K562 (cell line): ENCODE data around the gene KCNN4. TPM values are rescaled to one million over a fixed set of nuclear protein-coding genes. Genes with fewer than 3 reads are reported as not detected.

ENCODE experiments used
- CAMTA2 ChIP-seq: fragments of 250-450 bp; sonication (Bioruptor Pico); conservative IDR thresholded peaks from 2 replicates; pipeline ENCODE4 v1.5.1; 2022
- ELF2 ChIP-seq: fragments of 250-450 bp; sonication (Bioruptor Pico); IDR thresholded peaks from 2 replicates; pipeline ENCODE4 v1.5.0; 2021; ENCODE audit warnings: mild to moderate bottlenecking
- MAZ ChIP-seq, 2 experiments: fragments of 450-650 bp in 1 of 2; sonication (generic) in 1 of 2; formaldehyde crosslinking; IDR thresholded peaks in 1 of 2; conservative IDR thresholded peaks in 1 of 2; 2 replicates each; pipeline versions ENCODE4 v1.4.0 to v1.5.0; 2020; ENCODE audit warnings: mild to moderate bottlenecking in 1 of 2, missing genetic modification reagents in 1 of 2
- MTA1 ChIP-seq: fragments of 450-650 bp; IDR thresholded peaks from 2 replicates; pipeline ENCODE4 v1.6.1; 2017; ENCODE audit warnings: borderline replicate concordance
- MTA3 ChIP-seq: fragments of 450-650 bp; formaldehyde crosslinking; IDR thresholded peaks from 2 replicates; pipeline ENCODE4 v1.6.1; 2017; ENCODE audit warnings: mild to moderate bottlenecking, borderline replicate concordance
- NFE2 ChIP-seq: IDR thresholded peaks from 2 replicates; pipeline ENCODE4 v1.6.1; 2014; ENCODE audit warnings: antibody characterized with exemption, low read depth
- PTTG1 ChIP-seq: fragments of 450-650 bp; IDR thresholded peaks from 2 replicates; pipeline ENCODE4 v1.6.1; 2016; ENCODE audit warnings: low read depth, mild to moderate bottlenecking, missing genetic modification characterization, missing compliant biosample characterization
- RCOR1 ChIP-seq, 2 experiments: IDR thresholded peaks; 2 replicates each; pipeline ENCODE4 v1.6.1; 2012; ENCODE audit warnings: low read depth in 2 of 2, low read length in 2 of 2, borderline replicate concordance in 1 of 2, improper control_type of control experiment in 1 of 2
- SOX6 ChIP-seq: fragments of 450-650 bp; IDR thresholded peaks from 2 replicates; pipeline ENCODE4 v1.6.1; 2014; ENCODE audit warnings: mild to moderate bottlenecking
- TAF1 ChIP-seq: IDR thresholded peaks from 2 replicates; pipeline ENCODE4 v1.6.1; 2011; ENCODE audit warnings: mild to moderate bottlenecking, low read length, moderate library complexity; ENCODE audit not compliant: insufficient read depth, control insufficient read depth, severe bottlenecking; ENCODE audit errors: extremely low read depth
- XRCC4 ChIP-seq: IDR thresholded peaks from one replicate; pipeline ENCODE4 v1.6.1; 2011; ENCODE audit not compliant: insufficient read depth, insufficient read length; ENCODE audit errors: extremely low read depth
- polyA plus RNA-seq, 8 experiments: library from polyadenylated mRNA; depleted of rRNA in 4 of 8; stranded (reverse) in 5 of 8; unstranded in 3 of 8; fragments of >200 nt; fragmentation: Nextera tagmentation in 2 of 8; fragmentation: Illumina TruSeq in 1 of 8; extraction: Ambion mirVana in 2 of 8; extraction: Trizol in 1 of 8; gene quantifications; 2 replicates each; pipeline versions ENCODE4 v1.2.1 to v1.2.3, GENCODE V29; 2011 to 2014; ENCODE audit warnings: inconsistent platforms in 1 of 8, missing spikeins in 1 of 8
- total RNA-seq, 7 experiments: library from RNA; depleted of rRNA in 6 of 7; stranded (reverse); fragments of >200 nt in 6 of 7; fragmentation: Illumina TruSeq in 2 of 7; extraction: Trizol in 2 of 7; gene quantifications; 2 replicates each; pipeline versions ENCODE4 v1.2.1 to v1.2.3, GENCODE V29; 2011 to 2021; ENCODE audit warnings: low replicate concordance in 1 of 7
- TF ChIP-seq, protein P1 (sequence below), 2 experiments: fragments of 450-650 bp; IDR thresholded peaks; 2 replicates each; pipeline ENCODE4 v1.6.1; 2016
- TF ChIP-seq, protein P2 (sequence below), 2 experiments: fragments of 450-650 bp; formaldehyde crosslinking in 1 of 2; IDR thresholded peaks; 2 replicates each; pipeline versions ENCODE4 v1.4.0 to v1.6.1; 2014 to 2020; ENCODE audit warnings: mild to moderate bottlenecking in 2 of 2, borderline replicate concordance in 1 of 2, low read depth in 1 of 2
- TF ChIP-seq, protein P3 (sequence below): fragments of 250-450 bp; sonication (Bioruptor Pico); IDR thresholded peaks from 2 replicates; pipeline ENCODE4 v1.5.0; 2020; ENCODE audit warnings: mild to moderate bottlenecking, borderline replicate concordance

Gene KCNN4
- total and polyA plus RNA-seq, 9 of the 15 experiments (the other 6 are each of a cell fraction or from before 2014, with no cell fraction given) = 0.53 to 37.7 (median 25.9) TPM

DNA sequence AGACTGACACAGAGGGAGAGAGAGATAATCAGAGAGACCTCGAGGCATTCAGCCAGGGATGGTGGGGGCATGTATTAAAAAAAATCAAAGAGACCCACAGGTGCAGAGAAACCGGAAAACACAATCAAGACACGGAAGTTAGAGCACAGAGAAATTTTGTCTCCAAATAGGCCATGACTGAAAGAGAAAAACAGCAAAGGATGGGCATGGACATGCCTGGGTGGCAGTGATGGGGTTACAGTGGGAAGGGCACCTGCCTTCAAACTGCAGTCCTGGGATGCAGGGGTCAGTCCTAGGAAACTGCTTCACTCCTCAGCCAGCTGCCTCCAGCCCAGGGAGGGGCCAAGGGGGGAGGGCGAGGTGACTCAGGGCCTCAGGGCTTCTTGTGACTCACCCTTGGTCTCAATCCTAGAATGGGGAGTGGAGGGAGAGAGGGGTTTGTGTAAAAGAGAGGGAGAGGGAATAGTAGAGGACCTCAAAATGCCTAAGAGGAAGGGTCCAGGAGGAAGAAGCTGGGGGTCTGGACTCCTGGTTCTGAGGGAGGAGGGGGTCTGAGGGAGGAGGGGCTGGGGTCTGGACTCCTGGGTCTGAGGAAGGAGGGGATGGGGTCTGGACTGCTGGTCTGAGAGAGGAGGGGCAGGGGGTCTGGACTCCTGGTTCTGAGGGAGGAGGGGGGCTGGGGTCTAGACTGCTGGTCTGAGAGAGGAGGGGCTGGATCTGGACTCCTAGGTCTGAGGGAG is 3.6 kb upstream of the KCNN4 start (continued):
- TF ChIP-seq RCOR1 (IDR thresholded peaks at IDR 0.05; ENCODE audit: borderline replicate concordance in 1 of 2, low read depth in 2 of 2, low read length in 2 of 2) (peak in 1 of 2 experiments; percentile 80; a peak in 2 of 4 replicates), SOX6 (0 out of 2 replicates have a peak, but pooled peaks have one; percentile 31), MAZ (CRISPR knock-in tag; conservative IDR thresholded peaks at IDR 0.05 in 1 of 2, IDR thresholded peaks at IDR 0.05 in 1 of 2) (peak; percentile 99), NFE2 (peak; percentile 87), TAF1 (peak; percentile 30), CAMTA2 (CRISPR knock-in tag) (no peak), MTA1 (peak; percentile 45; the same call in 1 of the 2 replicates), MTA3 (peak; percentile 26; the same call in 1 of the 2 replicates), XRCC4 (no peak), PTTG1 (tag) (no peak), ELF2 (CRISPR knock-in tag) (no peak)
- TF ChIP-seq, protein P1, sequence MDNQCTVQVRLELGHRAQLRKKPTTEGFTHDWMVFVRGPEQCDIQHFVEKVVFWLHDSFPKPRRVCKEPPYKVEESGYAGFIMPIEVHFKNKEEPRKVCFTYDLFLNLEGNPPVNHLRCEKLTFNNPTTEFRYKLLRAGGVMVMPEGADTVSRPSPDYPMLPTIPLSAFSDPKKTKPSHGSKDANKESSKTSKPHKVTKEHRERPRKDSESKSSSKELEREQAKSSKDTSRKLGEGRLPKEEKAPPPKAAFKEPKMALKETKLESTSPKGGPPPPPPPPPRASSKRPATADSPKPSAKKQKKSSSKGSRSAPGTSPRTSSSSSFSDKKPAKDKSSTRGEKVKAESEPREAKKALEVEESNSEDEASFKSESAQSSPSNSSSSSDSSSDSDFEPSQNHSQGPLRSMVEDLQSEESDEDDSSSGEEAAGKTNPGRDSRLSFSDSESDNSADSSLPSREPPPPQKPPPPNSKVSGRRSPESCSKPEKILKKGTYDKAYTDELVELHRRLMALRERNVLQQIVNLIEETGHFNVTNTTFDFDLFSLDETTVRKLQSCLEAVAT (IDR thresholded peaks at IDR 0.05) = no peak
- TF ChIP-seq, protein P2, sequence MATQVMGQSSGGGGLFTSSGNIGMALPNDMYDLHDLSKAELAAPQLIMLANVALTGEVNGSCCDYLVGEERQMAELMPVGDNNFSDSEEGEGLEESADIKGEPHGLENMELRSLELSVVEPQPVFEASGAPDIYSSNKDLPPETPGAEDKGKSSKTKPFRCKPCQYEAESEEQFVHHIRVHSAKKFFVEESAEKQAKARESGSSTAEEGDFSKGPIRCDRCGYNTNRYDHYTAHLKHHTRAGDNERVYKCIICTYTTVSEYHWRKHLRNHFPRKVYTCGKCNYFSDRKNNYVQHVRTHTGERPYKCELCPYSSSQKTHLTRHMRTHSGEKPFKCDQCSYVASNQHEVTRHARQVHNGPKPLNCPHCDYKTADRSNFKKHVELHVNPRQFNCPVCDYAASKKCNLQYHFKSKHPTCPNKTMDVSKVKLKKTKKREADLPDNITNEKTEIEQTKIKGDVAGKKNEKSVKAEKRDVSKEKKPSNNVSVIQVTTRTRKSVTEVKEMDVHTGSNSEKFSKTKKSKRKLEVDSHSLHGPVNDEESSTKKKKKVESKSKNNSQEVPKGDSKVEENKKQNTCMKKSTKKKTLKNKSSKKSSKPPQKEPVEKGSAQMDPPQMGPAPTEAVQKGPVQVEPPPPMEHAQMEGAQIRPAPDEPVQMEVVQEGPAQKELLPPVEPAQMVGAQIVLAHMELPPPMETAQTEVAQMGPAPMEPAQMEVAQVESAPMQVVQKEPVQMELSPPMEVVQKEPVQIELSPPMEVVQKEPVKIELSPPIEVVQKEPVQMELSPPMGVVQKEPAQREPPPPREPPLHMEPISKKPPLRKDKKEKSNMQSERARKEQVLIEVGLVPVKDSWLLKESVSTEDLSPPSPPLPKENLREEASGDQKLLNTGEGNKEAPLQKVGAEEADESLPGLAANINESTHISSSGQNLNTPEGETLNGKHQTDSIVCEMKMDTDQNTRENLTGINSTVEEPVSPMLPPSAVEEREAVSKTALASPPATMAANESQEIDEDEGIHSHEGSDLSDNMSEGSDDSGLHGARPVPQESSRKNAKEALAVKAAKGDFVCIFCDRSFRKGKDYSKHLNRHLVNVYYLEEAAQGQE (IDR thresholded peaks at IDR 0.05; ENCODE audit: borderline replicate concordance) = peak; percentile 54; the same call in 1 of the 2 replicates
- TF ChIP-seq, protein P2 (CRISPR knock-in tag; IDR thresholded peaks at IDR 0.05; ENCODE audit: low read depth) = no peak
- TF ChIP-seq, protein P3, sequence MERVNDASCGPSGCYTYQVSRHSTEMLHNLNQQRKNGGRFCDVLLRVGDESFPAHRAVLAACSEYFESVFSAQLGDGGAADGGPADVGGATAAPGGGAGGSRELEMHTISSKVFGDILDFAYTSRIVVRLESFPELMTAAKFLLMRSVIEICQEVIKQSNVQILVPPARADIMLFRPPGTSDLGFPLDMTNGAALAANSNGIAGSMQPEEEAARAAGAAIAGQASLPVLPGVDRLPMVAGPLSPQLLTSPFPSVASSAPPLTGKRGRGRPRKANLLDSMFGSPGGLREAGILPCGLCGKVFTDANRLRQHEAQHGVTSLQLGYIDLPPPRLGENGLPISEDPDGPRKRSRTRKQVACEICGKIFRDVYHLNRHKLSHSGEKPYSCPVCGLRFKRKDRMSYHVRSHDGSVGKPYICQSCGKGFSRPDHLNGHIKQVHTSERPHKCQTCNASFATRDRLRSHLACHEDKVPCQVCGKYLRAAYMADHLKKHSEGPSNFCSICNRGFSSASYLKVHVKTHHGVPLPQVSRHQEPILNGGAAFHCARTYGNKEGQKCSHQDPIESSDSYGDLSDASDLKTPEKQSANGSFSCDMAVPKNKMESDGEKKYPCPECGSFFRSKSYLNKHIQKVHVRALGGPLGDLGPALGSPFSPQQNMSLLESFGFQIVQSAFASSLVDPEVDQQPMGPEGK (CRISPR knock-in tag) = no peak
